GM12878 (cell line): ENCODE results near the gene CCL4. TPM values are rescaled to one million over a fixed set of nuclear protein-coding genes. Genes with fewer than 3 reads are reported as not detected.

ENCODE experiments used
- BHLHE40 ChIP-seq, 2 experiments: fragments of 450-650 bp in 1 of 2; IDR thresholded peaks; 2 replicates each; pipeline ENCODE4 v1.6.1; 2011 to 2017; ENCODE audit warnings: low read depth in 2 of 2, borderline replicate concordance in 1 of 2, improper control_type of control experiment in 1 of 2, low read length in 1 of 2, mild to moderate bottlenecking in 1 of 2
- BMI1 ChIP-seq: fragments of 450-650 bp; IDR thresholded peaks from 2 replicates; pipeline ENCODE4 v1.6.1; 2016; ENCODE audit warnings: mild to moderate bottlenecking, moderate library complexity, borderline replicate concordance
- CBFB ChIP-seq: IDR thresholded peaks from 2 replicates; pipeline ENCODE4 v1.6.1; 2016; ENCODE audit warnings: antibody characterized with exemption, low read depth
- CHD2 ChIP-seq: IDR thresholded peaks from 2 replicates; pipeline ENCODE4 v1.6.1; 2011; ENCODE audit warnings: low read depth, low read length, improper control_type of control experiment, borderline replicate concordance
- CREM ChIP-seq: IDR thresholded peaks from 2 replicates; pipeline ENCODE4 v1.6.1; 2014; ENCODE audit warnings: antibody characterized with exemption, low read depth
- CTCF ChIP-seq, 3 experiments: IDR thresholded peaks in 2 of 3; conservative IDR thresholded peaks in 1 of 3; 2 replicates each; pipeline ENCODE4 v1.5.1; 2011; ENCODE audit warnings: low read depth in 3 of 3, low read length in 3 of 3, mild to moderate bottlenecking in 3 of 3, control low read depth in 2 of 3, moderate library complexity in 2 of 3, inconsistent platforms in 1 of 3, mixed read lengths in 1 of 3; ENCODE audit not compliant: control insufficient read depth in 2 of 3, insufficient read depth in 1 of 3; ENCODE audit errors: extremely low read depth in 1 of 3
- EP300 ChIP-seq, 2 experiments: fragments of 150-350 bp in 1 of 2; IDR thresholded peaks; 2 replicates each; pipeline ENCODE4 v1.6.1; 2011 to 2012; ENCODE audit warnings: low read depth in 2 of 2, low read length in 2 of 2, borderline replicate concordance in 1 of 2, improper control_type of control experiment in 1 of 2, inconsistent platforms in 1 of 2; ENCODE audit not compliant: control insufficient read depth in 1 of 2
- NFIC ChIP-seq: IDR thresholded peaks from 2 replicates; pipeline ENCODE4 v1.6.1; 2012; ENCODE audit warnings: low read depth, mild to moderate bottlenecking, inconsistent platforms, low read length, moderate library complexity
- NKRF ChIP-seq: fragments of 450-650 bp; conservative IDR thresholded peaks from 2 replicates; pipeline ENCODE4 v1.6.1; 2017; ENCODE audit warnings: mild to moderate bottlenecking, moderate library complexity
- PAX5 ChIP-seq: IDR thresholded peaks from 2 replicates; pipeline ENCODE4 v1.6.1; 2011; ENCODE audit warnings: low read depth, low read length, borderline replicate concordance
- PML ChIP-seq: IDR thresholded peaks from 2 replicates; pipeline ENCODE4 v1.6.1; 2012; ENCODE audit warnings: low read length, inconsistent platforms
- POLR2AphosphoS2 ChIP-seq: IDR thresholded peaks from 2 replicates; pipeline ENCODE4 v1.6.1; 2011; ENCODE audit warnings: low read depth, mild to moderate bottlenecking, low read length, improper control_type of control experiment, moderate library complexity
- RFX5 ChIP-seq: IDR thresholded peaks from 2 replicates; pipeline ENCODE4 v1.6.1; 2011; ENCODE audit warnings: low read depth, low read length, improper control_type of control experiment
- RUNX3 ChIP-seq: IDR thresholded peaks from 2 replicates; pipeline ENCODE4 v1.6.1; 2012; ENCODE audit warnings: low read length, inconsistent platforms
- SKIL ChIP-seq: fragments of 450-650 bp; IDR thresholded peaks from 2 replicates; pipeline ENCODE4 v1.6.1; 2017; ENCODE audit warnings: mild to moderate bottlenecking, low read depth, inconsistent platforms; ENCODE audit not compliant: poor library complexity, severe bottlenecking
- SMC3 ChIP-seq: IDR thresholded peaks from 2 replicates; pipeline ENCODE4 v1.6.1; 2011; ENCODE audit warnings: low read length, improper control_type of control experiment, borderline replicate concordance
- SP1 ChIP-seq: IDR thresholded peaks from one replicate; pipeline ENCODE4 v1.6.1; 2011; ENCODE audit warnings: low read depth, low read length
- SREBF1 ChIP-seq: IDR thresholded peaks from 2 replicates; pipeline ENCODE4 v1.6.1; 2012; ENCODE audit warnings: mild to moderate bottlenecking, low read length
- SUPT20H ChIP-seq: IDR thresholded peaks from 2 replicates; pipeline ENCODE4 v1.6.1; 2011; ENCODE audit warnings: low read depth, mild to moderate bottlenecking, low read length, moderate library complexity, borderline replicate concordance; ENCODE audit not compliant: control insufficient read depth
- SUZ12 ChIP-seq: fragments of 200-600 bp; sonication (generic); IDR thresholded peaks from one replicate; pipeline ENCODE4 v1.6.1; 2018; ENCODE audit warnings: antibody characterized with exemption, mild to moderate bottlenecking; ENCODE audit not compliant: unreplicated experiment
- TCF7 ChIP-seq: IDR thresholded peaks from 2 replicates; pipeline ENCODE4 v1.6.1; 2014; ENCODE audit warnings: antibody characterized with exemption, borderline replicate concordance
- USF1 ChIP-seq: IDR thresholded peaks from 2 replicates; pipeline ENCODE4 v1.6.1; 2011; ENCODE audit warnings: borderline replicate concordance, low read depth, mild to moderate bottlenecking, moderate library complexity, mixed read lengths, low read length; ENCODE audit not compliant: insufficient read depth; ENCODE audit errors: extremely low read length
- polyA plus RNA-seq, 11 experiments: library from polyadenylated mRNA; depleted of rRNA in 4 of 11; unstranded in 6 of 11; stranded (reverse) in 5 of 11; fragments of >200 nt; fragmentation: Nextera tagmentation in 4 of 11; fragmentation: Illumina TruSeq in 1 of 11; extraction: Ambion mirVana in 4 of 11; extraction: Trizol in 1 of 11; gene quantifications; 1 replicate in 1 of 11; 2 replicates in 10 of 11; pipeline versions ENCODE4 v1.2.1 to v1.2.3, GENCODE V29; 2011 to 2016; ENCODE audit warnings: inconsistent platforms in 2 of 11, missing spikeins in 2 of 11, low read depth in 1 of 11
- total RNA-seq, 4 experiments: library from RNA; depleted of rRNA in 3 of 4; stranded (reverse); fragments of >200 nt in 3 of 4; fragmentation: Illumina TruSeq in 1 of 4; extraction: Trizol in 1 of 4; gene quantifications; 2 replicates each; pipeline versions ENCODE4 v1.2.1 to v1.2.3, GENCODE V29; 2013 to 2021
- TF ChIP-seq, protein P1 (sequence below): IDR thresholded peaks from 2 replicates; pipeline ENCODE4 v1.6.1; 2011; ENCODE audit warnings: low read depth, low read length, improper control_type of control experiment, borderline replicate concordance

Gene CCL4
- total and polyA plus RNA-seq, 10 of the 15 experiments (the other 5 are each of a cell fraction or from before 2014, with no cell fraction given), result 18.7 to 741 (median 79.4) TPM

DNA sequence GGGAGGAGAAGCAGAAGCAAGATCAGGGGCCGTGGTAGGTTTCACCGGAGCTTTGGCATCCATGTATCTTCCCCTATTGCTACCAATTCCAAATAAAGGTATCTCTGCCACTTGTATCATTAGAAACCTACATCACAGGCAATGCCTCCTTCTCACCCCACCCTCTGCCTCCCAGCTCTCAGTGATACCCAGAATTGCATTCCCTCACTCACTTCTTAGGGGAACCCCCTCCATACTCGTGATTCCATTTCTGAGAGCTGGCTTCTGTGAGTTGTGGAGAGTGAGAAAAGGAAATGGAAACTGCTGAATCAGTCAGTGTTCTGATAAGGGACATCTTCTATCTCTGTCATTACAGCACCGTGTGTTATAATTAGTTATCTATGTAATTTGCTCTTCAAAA is 11.4 kb upstream of the CCL4 start (continued):
- TF ChIP-seq, protein P1, sequence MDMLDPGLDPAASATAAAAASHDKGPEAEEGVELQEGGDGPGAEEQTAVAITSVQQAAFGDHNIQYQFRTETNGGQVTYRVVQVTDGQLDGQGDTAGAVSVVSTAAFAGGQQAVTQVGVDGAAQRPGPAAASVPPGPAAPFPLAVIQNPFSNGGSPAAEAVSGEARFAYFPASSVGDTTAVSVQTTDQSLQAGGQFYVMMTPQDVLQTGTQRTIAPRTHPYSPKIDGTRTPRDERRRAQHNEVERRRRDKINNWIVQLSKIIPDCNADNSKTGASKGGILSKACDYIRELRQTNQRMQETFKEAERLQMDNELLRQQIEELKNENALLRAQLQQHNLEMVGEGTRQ, result no peak
- TF ChIP-seq SMC3 (no peak), SP1 (no peak), SUZ12 (no peak), POLR2AphosphoS2 (no peak), RUNX3 (peak; percentile 26; the same call in 1 of the 2 replicates), RFX5 (no peak), SREBF1 (no peak), CBFB (no peak), TCF7 (no peak), NKRF (no peak), USF1 (no peak), BHLHE40 (IDR thresholded peaks at IDR 0.05; ENCODE audit: borderline replicate concordance in 1 of 2, low read depth in 2 of 2, low read length in 1 of 2) (0 out of 4 replicates have a peak, but pooled peaks of 1 of the 2 experiments have one; percentile 31), PML (no peak), EP300 (IDR thresholded peaks at IDR 0.05; ENCODE audit: borderline replicate concordance in 1 of 2, control insufficient read depth in 1 of 2, low read depth in 2 of 2, low read length in 2 of 2) (0 out of 4 replicates have a peak, but pooled peaks of 1 of the 2 experiments have one; percentile 24), PAX5 (no peak), CHD2 (no peak), SUPT20H (no peak), CTCF (IDR thresholded peaks at IDR 0.05 in 2 of 3, conservative IDR thresholded peaks at IDR 0.05 in 1 of 3; ENCODE audit: control insufficient read depth in 2 of 3, extremely low read depth in 1 of 3, insufficient read depth in 1 of 3, low read depth in 3 of 3, low read length in 3 of 3) (no peak), CREM (peak; percentile 39; the same call in 1 of the 2 replicates), BMI1 (no peak), NFIC (peak; percentile 49; the same call in 1 of the 2 replicates), SKIL (no peak)
